NCI-H146 treated with DMSO at 0.1 percent for 48 hours (cell line): ENCODE results near the gene TSPAN9.
"Not testable (repeated sequence)": the region's sequence is repeated elsewhere in the genome, so short reads cannot be mapped to it uniquely, and the experiment has no call there.

Source experiments
- DNase-seq: peaks from one replicate; lab custom pipeline; 2025; ENCODE audit not compliant: unreplicated experiment; lab: John Stamatoyannopoulos, UW

Gene TSPAN9

DNA sequence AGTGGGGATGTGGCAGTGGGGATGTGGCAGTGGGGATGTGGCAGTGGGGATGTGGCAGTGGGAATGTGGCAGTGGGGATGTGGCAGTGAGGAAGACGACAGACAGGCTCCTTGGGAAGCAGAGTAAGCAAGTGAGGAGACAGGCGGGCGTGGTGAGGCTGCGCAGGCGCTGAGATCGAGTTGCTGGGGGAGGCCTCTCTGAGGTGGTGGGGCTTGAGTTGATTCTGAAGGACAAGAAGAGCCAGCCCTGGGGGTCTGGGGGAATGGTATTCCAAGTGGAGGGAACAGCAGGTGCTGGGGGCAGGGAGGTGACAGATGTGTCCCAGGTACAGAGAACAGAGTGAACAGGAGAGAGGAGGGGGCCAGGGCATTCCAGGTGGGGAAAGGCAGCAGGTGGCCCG is 33.8 kb upstream of the TSPAN9 start:
- no peak for DNase-seq

DNA sequence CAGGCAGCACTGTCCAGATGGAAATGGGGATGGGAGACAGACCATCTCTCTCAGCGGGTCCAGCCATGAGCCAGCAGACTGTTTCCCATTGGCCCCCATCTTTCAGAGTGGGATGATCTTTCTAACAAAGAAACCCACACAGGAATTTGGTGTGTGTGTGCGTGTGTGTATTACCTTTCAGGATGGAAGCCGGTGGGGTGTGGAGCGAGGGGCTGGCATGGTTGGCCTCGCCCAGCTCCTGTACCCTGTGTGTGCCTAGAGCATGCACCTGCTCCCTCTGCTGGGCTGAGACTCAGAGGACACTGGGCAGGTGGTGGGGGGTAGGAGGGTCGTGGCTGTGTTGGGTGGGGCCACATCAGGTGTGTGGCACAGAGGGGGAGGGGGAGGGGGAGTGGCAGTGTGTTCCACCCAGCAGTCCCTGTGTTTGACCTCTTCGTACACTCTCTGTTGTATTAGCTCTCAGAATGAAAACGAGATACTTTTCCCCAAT is 33.0 kb upstream of the TSPAN9 start:
- no peak for DNase-seq

DNA sequence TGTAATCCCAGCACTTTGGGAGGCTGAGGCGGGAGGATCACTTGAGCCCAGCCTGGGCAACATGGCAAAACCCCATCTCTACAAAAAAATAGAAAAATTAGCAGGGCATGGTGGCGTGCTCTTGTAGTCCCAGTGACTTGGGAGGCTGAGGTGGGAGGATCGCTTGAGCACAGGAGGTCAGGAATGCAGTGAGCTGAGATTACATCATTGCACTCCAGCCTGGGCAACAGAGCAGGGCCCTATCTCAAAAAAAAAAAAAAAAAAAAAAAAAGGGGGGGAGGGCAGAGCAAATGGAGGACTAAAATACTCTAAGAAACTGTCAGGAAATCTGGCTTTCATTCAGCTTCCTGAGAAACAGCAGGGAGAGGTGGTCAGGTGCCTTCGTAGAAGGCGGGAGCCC is 31.7 kb upstream of the TSPAN9 start:
- no peak for DNase-seq

DNA sequence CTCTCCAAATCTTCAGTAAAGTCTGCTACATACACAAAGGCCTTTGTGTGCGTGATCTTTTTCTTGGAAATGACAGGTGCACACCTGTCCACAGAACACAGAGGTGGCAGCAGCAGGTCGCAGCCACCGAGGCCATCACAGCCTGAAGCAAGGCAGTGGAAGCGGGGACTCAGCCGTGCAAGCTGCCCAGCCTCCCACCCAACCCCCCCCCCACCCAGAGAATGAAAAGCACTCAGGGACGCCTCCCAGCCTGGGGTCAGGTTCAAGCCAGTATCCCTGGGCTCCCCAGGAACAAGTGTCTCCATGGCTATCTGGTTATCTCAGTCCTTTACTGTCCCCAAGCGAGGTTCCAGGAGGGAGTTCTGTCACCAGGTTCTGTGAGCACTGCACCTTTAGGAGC is 31.2 kb upstream of the TSPAN9 start:
- DNase-seq: no peak

DNA sequence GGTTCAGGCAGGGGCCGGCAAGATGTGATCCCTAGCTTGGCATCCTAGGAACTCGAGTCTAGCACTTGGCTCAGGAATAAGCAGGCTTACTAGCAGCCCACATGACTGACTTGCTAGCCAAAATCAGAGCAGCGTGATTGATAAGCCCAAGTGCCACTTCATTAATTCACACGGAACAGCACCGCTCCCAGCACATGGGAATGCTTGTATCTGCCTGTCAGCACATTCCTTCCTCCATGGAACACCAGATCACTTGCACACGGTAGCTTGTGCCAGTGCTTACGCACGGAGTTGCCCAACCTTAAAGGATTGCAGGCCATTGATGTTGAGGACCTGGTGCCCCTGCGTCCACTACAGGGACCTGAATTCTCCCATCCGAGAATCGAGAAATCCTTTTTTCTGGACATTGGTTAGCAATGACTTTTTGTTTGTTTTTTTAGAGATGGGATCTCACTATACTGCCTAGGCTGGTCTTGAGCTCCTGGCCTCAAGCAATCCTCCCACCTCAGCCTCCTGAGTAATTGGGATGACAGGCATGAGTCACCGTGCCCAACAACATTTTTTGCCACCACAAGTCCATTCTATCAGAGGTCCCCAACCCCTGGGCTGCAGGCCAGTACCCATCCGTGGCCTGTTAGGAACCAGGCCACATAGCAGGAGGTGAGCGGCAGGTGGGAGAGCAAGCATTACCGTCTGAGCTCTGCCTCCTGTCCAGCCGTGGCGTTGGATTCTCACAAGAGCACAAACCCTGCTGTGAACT is 30.6 kb upstream of the TSPAN9 start:
- no peak for DNase-seq

DNA sequence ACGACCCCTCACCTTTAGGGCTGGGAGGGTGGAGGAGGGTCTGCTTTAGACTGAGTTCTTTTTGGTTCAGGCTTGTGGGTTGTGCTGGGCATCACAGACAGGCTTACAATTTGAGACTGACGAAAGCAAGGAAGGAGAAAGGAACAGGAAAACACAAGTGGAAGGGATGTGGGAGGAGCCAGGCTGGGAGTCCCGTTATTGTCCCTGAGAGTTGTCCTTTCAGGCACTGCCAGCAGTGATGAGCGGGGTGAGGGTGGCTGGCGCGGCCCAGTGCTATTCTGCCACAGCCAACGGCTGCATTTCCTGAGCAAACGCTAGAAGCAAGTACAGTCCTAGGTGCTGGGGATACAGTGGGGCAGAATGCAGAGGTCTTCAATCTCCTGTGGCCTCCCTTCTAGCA is 29.2 kb upstream of the TSPAN9 start:
- DNase-seq: no peak

DNA sequence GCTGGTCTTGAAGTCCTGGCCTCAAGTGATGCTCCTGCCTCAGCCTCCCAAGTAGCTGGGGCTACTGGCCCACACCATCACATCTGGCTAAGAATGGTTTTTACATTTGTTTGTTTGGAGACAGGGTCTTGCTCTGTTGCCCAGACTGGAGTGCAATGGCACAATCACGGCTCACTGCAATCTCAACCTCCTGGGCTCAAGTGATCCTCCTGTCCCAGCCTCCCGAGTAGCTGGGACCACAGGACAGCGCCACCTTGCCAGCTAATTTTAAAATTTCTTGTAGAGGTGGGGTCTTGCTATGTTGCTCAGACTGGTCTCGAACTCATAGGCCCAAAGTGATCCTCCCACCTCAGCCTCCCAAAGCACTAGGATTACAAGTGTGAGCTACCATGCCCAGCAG is 28.6 kb upstream of the TSPAN9 start:
- no peak for DNase-seq

DNA sequence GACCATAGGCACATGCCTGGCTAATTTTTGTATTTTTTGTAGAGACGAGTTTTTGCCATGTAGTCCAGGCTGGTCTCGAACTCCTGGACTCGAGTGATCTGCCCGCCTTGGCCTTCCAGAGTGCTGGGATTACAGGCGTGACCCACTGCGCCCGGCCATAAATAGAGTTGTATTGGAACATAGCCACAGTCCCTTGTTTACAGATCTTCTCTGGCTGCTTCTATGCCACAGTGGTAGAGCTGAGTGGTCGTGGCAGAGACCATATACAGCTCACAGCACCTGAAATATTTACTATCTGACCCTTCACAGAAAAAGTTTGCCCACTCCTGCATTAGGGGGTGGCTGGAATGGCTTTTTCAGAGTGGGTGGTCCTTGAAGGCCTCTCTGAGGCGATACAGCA is 28.0 kb upstream of the TSPAN9 start:
- no peak for DNase-seq

DNA sequence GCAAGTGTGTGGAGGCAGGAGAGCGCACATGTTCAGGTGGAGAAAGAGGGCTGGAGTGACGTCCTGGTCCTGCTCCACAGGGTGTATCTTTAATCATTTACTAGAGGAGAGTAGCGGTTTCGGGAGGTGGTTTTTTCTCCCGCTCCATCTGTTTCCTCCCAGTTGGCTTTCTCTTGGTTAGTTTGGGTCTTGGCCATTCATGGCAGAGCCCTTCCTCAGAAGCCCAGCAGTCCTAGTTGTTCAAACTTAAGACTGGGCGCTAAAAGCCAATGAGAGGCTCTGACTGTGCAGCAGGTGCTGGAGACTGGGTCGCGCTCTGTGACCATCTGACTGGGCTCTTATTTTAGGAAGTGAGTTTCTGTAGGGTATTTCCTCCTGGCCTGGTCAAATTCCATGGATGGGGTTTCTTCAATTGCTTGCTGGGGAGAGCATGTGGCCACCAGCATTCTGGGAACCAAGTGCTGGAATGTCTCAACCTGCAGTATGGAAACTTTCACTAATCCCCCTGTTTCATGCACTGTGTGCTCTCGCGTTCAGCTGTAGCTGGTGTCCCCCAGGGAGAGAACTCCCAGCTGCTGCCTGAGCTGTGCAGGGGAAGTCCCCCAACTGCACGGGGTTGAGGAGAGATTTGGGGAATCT is 27.4 kb upstream of the TSPAN9 start:
- no peak for DNase-seq

DNA sequence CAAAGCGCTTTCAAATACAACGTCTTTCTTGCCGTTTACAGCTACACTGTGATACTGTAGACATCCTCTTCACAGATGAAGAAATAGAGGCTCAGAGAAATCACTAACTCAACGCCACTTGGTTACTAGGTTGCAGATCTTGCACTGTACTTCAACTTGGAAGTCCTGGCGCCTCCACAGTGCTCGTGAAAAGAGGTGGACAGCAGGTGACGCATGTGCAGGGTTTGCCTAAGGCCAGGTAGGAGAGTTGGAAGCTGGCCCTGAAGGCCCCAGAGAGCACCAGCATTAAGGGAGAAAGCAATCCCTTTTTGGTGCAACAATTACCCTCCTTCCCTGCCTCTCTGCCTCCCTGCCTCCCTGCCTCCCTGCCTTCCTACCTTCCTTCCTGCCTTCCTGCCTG is 22.8 kb upstream of the TSPAN9 start:
- DNase-seq: no peak

DNA sequence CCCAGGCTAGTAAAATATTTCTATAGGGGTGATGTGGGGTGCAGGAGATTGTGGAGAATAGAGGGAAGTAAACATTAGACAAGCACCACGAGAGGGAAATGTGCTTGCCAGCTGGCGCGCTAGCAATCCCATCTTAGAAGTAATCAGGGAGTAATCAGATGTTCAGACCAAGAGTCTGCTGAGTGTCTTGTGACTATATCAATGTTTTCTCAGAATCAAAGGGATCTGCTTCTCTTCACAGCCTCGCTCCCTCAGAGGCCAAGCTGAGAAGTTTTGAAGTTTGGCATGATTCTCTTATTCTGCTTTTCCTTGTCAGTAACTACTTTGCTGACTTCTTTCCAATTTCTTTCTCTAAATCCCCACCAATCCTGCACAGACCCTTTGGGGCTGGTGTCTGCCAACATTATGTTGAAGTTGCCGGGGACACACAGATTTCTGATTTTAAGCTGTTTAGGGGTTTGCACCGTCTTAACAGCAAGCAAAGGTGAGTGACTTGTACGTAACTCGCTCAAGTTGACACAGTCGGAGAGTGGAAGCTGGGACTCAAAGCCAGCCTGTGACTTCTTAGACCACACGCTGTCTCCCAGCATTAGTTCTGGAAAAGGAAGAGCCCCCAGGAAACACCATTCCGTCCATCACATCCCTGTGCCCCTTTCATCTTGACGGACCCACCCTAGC is 22.0 kb upstream of the TSPAN9 start:
- DNase-seq: no peak

DNA sequence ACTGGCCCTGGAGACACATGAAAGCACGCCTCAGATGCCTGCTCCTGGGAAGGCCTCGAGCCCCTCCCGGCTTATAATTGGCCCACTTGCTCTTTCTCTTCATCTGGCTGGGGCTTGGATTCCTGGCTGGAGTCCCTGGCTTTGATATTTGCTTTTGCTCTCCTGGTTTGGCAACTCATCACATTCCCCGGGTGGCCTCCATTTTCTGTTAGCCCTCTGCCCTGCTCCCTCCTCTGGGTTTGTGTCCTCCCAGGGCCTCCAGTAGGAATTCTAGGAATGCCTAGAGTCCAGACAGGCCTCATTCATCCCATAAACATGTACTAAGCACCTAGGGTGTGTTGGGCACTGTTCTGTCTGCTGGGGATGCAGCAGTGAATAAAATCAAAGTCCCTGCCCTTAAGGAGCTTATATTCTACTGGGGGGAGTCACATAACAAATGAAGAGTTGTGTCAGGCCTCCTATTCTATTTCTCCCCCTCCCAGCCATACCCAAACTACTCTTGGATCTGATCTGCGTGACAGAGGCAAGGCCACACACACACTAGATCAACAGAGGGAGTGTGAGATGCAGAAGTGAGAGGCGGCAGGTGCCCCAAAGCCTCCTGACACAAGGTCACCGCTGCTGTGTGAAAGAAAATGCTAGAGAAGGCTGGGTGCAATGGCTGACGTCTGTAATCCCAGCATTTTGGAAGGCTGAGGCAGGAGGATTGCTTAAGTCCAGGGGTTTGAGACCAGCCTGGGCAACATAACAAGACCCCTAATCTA is 21.3 kb upstream of the TSPAN9 start:
- DNase-seq: no peak

DNA sequence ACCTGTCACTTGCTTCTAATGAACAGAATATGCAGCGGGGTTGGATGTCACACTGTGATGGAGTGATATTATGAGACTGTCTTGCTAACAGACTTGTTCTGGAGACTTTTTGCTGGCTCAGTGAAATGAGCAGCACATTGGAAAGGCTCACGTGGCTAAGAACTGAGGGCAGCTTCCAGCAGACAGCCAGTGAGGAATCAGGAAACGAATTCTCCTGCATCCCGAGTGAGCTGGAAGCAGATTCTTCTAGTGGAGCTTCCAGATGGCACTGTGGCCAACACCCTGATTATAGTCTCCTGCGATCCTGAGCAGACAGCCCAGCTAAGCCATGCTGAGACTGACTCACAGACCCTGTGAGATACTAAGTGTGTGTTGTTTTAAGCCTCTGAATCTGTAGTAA is 16.1 kb upstream of the TSPAN9 start:
- no peak for DNase-seq

DNA sequence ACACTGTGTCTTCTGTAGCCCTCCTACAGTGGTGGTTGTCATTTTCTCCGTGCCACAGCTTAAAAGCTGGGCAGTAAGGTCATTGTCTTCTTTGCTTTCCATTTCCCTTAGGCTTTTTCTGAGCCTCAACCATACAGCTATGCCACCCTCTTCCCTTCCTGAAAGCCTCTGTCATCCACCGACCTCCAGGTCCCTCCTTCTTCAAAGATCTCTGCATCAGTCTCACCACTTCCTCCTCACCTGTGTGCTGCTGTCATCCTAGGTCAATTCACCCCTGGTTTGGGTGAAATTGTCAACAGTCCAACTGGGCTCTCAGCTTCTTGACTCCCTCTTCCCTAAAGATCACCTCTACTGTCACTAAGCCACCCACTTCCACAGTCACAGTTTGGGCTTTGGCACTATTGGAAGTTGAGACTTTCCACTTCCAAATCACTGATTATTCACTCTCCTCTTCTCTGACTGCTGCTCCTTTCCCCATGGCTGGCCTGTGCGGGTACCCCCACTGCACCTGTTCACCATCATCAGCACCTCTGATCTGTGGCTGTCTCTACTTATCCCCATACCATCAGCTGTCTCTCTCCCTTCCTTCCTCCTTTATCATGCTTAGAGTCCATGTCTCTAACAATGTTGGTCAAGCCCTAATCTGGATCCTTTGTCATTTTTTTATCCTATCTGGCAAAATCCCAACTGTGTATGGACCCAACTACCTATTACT is 15.5 kb upstream of the TSPAN9 start:
- no peak for DNase-seq

DNA sequence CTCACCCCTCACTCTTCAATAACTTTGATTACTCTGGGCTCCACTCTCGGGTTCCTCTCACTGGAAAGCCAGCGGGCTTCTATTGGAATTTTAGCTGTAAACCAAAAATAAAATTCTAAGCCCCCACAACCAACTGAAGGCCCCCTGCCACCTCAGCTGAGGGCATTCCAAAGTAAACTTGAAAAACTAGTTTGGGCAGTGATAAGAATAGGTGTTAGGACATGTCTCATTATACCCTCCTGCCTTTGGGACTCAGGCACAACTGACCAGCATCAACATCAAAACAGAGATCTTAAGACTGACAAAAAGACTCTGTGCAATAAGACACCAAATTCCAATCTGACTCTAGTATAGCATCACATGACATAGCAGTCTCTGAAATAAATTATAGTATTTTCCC is 11.9 kb upstream of the TSPAN9 start:
- DNase-seq: no peak

DNA sequence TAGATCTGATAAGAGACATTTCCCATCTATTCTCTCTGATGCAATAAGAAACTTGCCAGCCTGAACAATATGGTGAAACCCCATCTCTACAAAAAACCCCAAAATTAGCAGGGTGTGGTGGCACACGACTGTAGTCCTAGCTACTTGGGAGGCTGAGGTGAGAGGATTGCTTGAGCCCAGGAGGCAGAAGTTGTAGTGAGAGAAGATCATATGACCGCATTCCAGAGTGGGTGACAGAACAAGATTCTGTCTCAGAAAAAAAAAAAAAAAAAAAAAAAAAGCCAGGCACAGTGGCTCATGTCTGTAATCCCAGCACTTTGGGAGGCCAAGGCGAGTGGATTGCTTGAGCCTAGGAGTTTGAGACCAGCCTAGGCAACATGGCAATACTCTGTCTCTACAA is 11.3 kb upstream of the TSPAN9 start:
- DNase-seq: not testable (repeated sequence)

DNA sequence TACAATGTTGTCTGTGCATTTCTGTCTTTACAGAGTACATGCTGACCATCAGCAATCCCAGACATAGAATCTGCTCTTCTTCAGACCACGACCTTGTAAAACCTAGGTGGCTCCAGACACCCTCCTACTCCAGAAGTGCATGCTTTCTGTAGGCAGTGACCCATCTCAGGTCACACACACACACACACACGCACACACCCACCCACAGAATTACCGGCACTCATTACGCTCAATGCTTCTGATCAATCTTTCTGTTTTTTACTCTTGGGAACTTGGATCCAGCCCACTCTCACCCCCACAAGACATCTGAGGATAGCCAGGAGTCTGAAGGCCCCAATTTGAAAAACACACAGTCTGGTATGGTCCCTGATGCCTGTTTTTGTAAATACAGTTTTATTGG is 7.5 kb upstream of the TSPAN9 start:
- DNase-seq: no peak

DNA sequence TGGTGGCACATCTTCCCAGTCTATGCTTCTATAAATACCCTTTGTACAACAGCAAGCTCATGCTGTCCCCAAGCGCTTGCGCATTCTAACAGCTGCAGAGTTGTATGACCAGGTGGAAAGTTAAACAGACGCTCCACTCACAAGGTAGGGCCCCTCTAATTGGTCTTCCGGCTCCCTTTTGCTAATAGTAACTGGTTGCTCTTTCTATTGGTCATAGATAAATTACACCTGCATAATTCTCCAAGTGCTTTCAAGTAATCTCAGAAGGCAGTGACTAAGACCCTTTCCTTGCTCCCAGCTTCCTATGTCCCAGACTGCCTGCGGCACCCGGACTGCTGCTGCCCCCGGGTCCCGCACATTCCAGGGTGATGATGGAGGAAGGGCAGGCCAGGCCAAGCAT is 6.1 kb upstream of the TSPAN9 start:
- DNase-seq: peak; percentile 76

DNA sequence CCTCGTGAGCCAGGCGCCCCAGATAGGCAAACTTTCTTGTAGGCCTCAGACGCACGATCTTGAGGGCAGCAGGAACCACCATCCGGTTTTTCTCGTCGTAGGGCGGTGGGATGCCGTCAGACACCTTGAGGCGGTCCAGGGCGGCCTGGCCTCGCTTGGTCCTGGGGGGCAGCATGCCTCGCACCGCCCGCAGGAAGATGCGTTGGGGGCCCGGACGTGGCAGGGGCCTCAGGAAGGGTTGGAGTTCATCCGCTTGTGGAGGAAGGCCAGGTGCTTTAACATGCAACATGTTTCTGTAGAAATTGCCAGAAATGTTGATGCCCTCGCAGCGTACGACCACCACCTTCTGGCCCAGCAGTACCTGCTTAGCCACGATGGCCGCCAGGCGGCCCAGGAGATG is 5.5 kb upstream of the TSPAN9 start:
- no peak for DNase-seq

DNA sequence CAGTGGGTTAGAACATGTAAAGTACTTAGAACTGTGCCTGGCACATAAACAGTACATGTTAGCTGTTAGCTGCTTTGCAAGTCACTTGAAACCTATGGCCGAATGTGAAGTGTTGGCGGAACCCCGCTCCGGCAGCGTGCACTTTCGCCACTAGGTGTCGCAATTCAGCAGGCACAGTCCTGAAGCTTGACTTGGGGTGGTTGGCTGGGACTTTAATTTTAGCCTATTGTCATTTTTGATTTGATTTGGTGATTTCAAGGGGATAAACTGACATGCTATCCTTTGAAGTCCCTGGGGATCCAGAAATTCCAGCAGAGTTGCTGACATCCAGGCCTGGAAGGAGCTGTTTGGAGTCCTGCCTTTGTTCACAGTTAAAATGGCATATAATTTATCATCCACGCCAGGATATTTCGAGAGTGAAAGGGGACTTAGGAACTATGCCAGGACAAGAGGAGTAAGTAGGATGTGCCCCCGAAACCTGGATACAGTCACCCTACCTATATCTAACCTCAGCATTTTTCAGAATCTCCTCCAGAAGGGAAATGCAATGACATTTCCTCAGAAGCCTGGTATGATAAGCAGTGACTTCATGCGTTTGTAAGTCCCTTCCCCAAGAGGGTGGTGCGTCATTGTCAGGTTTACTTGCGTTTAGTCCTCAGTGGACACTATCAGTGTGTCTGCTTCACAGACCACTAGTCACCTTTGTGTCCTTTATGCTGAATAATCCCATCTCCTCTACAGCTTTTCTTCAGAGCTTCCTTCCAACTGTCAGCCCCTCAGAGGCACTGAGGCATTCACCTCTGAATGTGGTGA is 3.5 kb upstream of the TSPAN9 start:
- DNase-seq: peak; percentile 77
